AG09309 (cell line): ENCODE results near the gene NEMP2.
A peak's percentile ranks its signal among the peaks of the same experiment; 100 is the strongest.
"Not testable (repeated sequence)": the region's sequence is repeated elsewhere in the genome, so short reads cannot be mapped to it uniquely, and the experiment has no call there.

Source experiments
- DNase-seq: peaks from one replicate; pipeline ENCODE4 v3.0.0-alpha.2; 2010; ENCODE audit warnings: low read depth
- H3K4me3 ChIP-seq: 2 replicates; pipeline ENCODE4 v1.5.1; 2011; ENCODE audit warnings: mild to moderate bottlenecking, low read depth, low read length, moderate library complexity; ENCODE audit not compliant: control insufficient read depth
- TF ChIP-seq, protein P1 (sequence below): IDR thresholded peaks from 2 replicates; pipeline ENCODE4 v1.5.1; 2011; ENCODE audit warnings: mild to moderate bottlenecking, low read depth, low read length, inconsistent platforms; ENCODE audit not compliant: insufficient read depth, control insufficient read depth; ENCODE audit errors: missing control alignments

Gene NEMP2

DNA sequence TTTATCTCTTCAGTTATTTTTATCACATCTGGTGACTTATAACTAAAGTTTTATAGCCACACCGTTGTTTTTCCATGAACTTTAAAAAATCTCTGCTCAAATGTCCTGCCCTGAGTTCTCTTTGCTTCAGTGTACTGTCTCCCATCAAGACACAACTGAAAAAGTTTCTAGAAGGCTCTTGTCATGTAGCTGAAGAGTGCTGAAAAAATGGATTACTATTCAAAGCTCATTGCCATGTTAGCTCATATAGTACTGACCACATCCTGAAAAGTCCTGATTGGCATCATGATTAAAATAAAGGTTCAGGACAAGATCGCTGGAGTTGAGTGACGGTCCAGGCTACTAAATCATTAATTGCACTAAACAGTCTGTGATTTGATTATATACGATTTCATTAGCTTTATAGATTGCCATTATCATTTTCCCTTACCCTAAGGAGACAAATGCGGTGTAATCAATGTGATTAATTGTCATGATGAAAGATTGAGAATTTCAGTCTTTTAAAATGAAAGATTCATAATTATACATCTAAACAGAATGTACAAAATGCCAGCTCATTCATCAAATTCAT lies 64.2 kb downstream of the NEMP2 start:
- no peak overlapping the region for H3K4me3 ChIP-seq
- TF ChIP-seq, protein P1, sequence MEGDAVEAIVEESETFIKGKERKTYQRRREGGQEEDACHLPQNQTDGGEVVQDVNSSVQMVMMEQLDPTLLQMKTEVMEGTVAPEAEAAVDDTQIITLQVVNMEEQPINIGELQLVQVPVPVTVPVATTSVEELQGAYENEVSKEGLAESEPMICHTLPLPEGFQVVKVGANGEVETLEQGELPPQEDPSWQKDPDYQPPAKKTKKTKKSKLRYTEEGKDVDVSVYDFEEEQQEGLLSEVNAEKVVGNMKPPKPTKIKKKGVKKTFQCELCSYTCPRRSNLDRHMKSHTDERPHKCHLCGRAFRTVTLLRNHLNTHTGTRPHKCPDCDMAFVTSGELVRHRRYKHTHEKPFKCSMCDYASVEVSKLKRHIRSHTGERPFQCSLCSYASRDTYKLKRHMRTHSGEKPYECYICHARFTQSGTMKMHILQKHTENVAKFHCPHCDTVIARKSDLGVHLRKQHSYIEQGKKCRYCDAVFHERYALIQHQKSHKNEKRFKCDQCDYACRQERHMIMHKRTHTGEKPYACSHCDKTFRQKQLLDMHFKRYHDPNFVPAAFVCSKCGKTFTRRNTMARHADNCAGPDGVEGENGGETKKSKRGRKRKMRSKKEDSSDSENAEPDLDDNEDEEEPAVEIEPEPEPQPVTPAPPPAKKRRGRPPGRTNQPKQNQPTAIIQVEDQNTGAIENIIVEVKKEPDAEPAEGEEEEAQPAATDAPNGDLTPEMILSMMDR: no peak
- DNase-seq: no peak

DNA sequence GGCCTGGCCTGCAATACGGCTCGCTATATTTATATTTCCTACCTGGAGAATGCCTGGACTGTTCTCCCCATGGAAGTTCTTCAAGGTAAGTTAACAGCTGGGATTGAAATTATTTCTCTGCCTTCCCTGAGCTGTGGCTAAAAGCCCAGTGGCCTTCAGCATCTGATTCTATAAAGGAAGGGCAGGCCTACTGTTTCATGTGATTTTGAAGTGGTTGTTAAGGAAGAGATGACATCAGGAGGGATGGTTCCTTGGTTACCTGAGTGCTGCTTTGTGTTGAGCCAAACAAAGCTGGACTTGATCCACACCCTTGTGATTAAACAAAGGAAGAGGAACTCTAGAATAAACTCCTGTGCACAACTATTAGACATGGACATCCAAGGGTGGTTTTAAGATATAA lies 64.8 kb downstream of the NEMP2 start:
- TF ChIP-seq, protein P1: no peak
- no peak for DNase-seq
- no peak overlapping the region for H3K4me3 ChIP-seq

DNA sequence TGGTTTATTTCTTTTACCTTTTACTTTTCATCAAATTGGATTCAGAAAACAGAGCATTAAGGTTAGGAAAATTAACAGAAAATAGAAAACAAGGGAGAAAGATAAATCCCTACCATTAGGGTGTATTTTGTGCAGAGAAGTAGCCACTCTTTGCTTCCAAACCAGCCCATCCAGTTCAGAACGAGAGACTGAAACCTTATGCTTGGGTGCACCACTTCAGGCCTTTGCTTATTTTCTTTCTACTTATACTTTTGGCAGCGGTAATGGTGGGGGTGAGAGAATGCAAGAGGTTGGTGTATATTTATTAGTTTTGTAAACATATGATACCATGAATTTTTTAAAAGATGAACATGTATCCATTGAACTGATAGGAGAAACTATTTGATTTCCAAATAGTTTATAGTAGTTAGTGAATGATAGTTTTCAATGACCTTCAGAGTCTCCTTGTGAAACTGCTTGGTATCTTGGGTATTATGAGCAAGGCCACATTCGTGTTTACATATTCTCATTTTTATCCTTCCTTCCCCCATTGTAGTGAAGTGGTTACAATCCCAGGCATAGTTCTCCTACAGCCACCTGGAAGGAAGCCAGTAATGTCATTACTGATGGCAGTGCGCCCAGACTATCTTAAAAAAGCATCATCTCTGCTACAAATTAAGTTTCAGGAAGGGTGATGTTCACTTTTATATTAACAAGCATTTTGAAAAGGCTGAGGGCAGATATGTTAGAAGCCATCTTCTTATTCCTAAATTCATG lies 65.5 kb downstream of the NEMP2 start:
- DNase-seq: peak; percentile 94
- TF ChIP-seq, protein P1: no peak
- H3K4me3 ChIP-seq: no peak overlapping the region

DNA sequence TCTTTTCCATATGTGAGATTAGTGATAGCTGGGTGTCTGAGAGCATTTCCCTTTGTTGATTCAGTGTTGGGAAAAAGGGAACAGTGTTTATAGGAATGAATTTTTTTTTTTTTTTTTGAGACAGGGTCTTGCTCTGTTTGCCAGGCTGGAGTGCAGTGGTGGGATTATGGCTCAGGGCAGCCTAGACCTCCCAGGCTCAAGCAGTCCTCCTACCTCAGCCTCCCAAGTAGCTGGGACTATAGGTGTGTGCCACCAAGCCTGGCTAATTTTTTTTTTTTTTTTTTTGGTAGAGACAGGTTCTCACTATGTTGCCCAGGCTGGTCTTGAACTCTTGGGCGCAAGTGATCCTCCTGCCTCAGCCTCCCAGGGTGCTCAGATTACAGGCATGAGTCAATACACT lies 66.2 kb downstream of the NEMP2 start:
- DNase-seq, H3K4me3 ChIP-seq: not testable (repeated sequence)

DNA sequence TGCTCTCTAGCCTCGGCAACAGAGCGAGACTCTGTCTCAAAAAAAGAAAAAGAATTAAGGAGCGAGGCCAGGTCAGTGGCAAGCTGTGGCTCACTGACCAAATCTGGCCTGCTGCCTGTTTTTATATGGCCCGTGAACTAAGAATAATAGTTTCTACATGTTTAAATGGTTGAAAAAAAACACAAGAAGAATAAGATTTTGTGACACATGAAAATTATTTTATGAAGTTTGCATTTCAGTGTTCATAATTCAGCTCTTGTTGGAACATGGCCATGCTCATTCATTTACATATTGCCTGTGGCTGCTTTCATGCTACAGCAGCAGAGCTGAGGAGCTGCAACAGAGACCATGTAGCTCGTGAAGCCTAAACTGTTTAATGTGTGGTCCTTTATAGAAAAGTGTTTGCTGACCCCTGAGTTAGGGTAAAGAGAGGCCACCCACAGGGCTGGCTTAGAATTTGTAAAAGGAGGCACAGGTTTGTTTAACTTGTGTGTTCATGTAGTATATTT lies 66.9 kb downstream of the NEMP2 start:
- no peak overlapping the region for H3K4me3 ChIP-seq
- DNase-seq: no peak
- TF ChIP-seq, protein P1: no peak

DNA sequence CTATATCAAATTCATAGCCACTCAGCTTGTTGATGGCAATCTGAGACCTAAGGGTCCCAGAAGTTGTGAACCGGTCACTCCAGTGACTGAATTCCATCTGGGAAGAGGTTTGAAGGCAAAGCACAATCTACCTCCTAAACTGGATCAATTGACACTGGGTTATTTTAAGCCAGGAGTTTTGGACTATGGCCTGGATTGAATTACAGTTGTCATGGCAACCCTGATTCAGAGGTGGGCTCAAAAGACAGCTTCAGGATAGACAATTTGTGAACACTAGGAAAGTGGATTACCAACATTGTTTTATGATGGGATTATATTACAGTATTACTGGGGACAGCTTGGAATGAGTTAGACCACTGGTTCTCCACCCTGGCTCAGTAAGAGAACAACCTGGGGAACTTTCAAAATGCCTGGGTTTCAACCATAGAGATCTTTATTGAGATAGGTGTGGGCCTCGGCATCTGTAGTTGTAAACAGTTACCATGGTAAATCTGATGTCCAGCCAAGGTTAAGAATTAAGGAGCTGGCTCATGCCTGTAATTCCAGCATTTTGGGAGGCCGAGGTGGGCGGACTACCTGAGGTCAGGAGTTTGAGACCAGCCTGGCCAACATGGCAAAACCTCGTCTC lies 67.6 kb downstream of the NEMP2 start:
- H3K4me3 ChIP-seq: no peak overlapping the region
- no peak for DNase-seq
- TF ChIP-seq, protein P1: no peak

DNA sequence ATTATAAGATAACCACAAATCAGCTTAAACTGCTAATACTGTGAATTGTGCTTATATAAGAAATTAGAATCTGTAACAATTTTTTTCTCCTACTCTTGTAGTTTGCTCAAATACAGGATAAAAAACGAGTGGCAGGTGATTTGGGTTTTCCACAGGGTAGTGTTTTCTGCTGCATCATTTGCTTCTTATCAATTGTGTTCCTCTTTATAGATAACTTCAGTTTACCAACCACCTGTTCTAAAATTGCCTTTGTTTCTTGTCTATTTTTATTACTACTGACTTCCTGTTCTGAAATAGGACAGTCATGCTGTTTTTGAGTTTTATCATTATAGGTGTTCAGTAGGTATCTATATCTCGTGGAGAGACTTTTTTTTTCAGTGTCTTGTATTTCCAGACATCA lies 69.5 kb downstream of the NEMP2 start:
- TF ChIP-seq, protein P1: no peak
- DNase-seq: no peak
- H3K4me3 ChIP-seq: no peak overlapping the region
